AG04450 (cell line): ENCODE results near the gene NEDD4L. TPM values are rescaled to one million over a fixed set of nuclear protein-coding genes. Genes with fewer than 3 reads are reported as not detected.

Source experiments
- CTCF ChIA-PET: fragments of 300-600, 350-600 bp; formaldehyde crosslinking; extraction: SDS; loops from one replicate; lab custom pipeline; 2022; ENCODE audit warnings: antibody characterized with exemption, inconsistent platforms; lab: Charles Lee
- POLR2A ChIA-PET: fragments of 350-600 bp; formaldehyde crosslinking; extraction: SDS; loops from one replicate; lab custom pipeline; 2021; ENCODE audit warnings: antibody characterized with exemption, inconsistent platforms; lab: Yijun Ruan, JAX
- DNase-seq: peaks from one replicate; pipeline ENCODE4 v3.0.0-alpha.2; 2011; ENCODE audit warnings: low read depth, low spot score
- H3K27ac ChIP-seq: one replicate; pipeline ENCODE4 v1.5.1; 2012; ENCODE audit warnings: low read depth, low read length, control low read depth
- H3K27me3 ChIP-seq: one replicate; pipeline ENCODE4 v1.6.0; 2012; ENCODE audit warnings: low read length; ENCODE audit not compliant: control insufficient read depth, insufficient read depth
- H3K4me3 ChIP-seq: 2 replicates; pipeline ENCODE4 v1.5.1; 2011; ENCODE audit warnings: mild to moderate bottlenecking, low read depth, low read length, control low read depth
- H3K9me3 ChIP-seq: 2 replicates; pipeline ENCODE4 v1.5.1; 2012; ENCODE audit warnings: low read length; ENCODE audit not compliant: control insufficient read depth, insufficient read depth
- polyA plus RNA-seq: library from polyadenylated mRNA; depleted of rRNA; stranded (reverse); fragments of >200 nt; gene quantifications from 2 replicates; pipeline ENCODE4 v1.2.3, GENCODE V29; 2011
- TF ChIP-seq, protein P1 (sequence below): IDR thresholded peaks from 2 replicates; pipeline ENCODE4 v1.5.1; 2011; ENCODE audit warnings: low read depth, low read length, control low read depth, inconsistent platforms

The NEDD4L gene
- polyA plus RNA-seq, 1 experiment = 15.0 TPM

DNA sequence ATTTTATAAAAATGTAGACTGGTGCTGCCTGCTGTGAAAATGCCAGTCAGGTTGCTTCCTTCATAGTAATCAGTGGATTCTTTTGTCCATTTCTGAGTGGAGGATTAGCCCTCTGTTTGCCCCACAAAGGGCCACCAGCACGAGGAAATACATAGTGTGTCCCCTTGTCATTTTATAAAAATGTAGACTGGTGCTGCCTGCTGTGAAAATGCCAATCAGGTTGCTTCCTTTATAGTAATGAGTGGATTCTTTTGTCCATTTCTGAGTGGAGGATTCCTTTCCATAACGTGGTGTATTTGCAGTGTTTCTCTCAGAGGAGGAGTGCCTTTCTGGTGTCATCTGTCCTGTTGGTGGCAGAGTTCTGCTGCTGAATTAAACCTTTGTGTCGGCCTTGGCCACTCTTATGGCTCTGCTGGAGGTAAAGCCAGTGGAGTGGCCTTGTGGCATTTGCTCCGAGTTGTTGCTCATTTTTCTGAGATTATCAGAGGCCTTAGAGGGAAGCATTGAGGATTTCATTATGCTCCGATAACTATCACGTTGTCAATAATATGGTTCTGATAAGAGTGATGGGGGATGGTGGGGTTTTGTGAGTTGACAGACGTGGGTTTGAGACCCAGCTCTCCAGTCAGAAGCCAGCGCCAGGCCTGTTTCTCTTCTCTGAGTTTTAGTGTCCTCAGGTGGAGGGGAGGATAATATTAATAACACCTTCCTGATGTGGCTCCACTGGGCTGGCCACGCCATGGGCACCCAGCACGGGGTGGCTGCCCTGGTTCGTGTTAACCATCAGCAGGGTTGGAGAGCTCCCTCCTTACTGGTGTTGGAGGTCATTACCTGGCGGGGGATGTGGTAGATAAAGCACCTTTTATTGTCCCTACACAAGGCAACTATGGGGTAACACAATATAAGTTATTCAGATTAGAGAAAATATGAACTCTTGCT, 96.6 kb downstream of the NEDD4L start:
- POLR2A ChIA-PET = no interaction called here
- TF ChIP-seq, protein P1, sequence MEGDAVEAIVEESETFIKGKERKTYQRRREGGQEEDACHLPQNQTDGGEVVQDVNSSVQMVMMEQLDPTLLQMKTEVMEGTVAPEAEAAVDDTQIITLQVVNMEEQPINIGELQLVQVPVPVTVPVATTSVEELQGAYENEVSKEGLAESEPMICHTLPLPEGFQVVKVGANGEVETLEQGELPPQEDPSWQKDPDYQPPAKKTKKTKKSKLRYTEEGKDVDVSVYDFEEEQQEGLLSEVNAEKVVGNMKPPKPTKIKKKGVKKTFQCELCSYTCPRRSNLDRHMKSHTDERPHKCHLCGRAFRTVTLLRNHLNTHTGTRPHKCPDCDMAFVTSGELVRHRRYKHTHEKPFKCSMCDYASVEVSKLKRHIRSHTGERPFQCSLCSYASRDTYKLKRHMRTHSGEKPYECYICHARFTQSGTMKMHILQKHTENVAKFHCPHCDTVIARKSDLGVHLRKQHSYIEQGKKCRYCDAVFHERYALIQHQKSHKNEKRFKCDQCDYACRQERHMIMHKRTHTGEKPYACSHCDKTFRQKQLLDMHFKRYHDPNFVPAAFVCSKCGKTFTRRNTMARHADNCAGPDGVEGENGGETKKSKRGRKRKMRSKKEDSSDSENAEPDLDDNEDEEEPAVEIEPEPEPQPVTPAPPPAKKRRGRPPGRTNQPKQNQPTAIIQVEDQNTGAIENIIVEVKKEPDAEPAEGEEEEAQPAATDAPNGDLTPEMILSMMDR = no peak
- peaks cover 3% of the 10 kb centered on the region; the same call in 1 of the 2 replicates for H3K9me3 ChIP-seq
- H3K27me3 ChIP-seq = no peaks in the 10 kb centered on the region
- no peak for DNase-seq
- H3K27ac ChIP-seq = no peak overlapping the region
- no peak overlapping the region for H3K4me3 ChIP-seq
- CTCF ChIA-PET = no interaction called here

DNA sequence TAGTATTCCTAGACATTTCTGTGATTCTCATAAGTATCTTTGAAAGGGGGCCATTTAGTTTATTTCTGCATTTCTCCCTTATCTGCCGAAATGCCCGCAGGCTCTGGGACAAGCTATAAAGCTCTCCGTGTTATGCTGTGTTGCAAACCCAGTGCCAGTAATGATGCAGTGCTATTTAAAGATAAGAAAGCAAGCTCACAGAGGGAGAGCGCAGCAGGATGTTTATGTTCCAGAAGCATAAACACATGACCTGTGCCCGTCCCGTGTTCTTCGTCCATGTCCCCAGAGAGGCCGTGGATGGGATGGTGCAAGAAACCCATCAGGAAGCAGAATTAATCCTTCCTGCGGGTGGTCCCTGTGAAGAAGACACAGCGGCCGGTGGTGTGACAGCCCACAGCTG, 99.4 kb downstream of the NEDD4L start:
- Histone ChIP-seq H3K27me3 (peaks cover 3% of the 10 kb centered on the region), H3K27ac (no peak overlapping the region), H3K9me3 (peaks cover 3% of the 10 kb centered on the region; the same call in 1 of the 2 replicates), H3K4me3 (peak overlapping the region; percentile 17; the same call in 1 of the 2 replicates)
- DNase-seq = peak; percentile 37
- POLR2A ChIA-PET = interaction anchor here (0.8 to 0.9 kb wide), 2 partner anchors 8 to 10 kb away, joined by 3 to 4 read pairs; no protein-coding TSS in a partner anchor
- TF ChIP-seq, protein P1 = no peak
- CTCF ChIA-PET = interaction anchor here (0.7 to 2.7 kb wide), 5 partner anchors 22 to 499 kb away, joined by 3 to 11 read pairs (median 3); partner anchors contain the start of gene NEDD4L

DNA sequence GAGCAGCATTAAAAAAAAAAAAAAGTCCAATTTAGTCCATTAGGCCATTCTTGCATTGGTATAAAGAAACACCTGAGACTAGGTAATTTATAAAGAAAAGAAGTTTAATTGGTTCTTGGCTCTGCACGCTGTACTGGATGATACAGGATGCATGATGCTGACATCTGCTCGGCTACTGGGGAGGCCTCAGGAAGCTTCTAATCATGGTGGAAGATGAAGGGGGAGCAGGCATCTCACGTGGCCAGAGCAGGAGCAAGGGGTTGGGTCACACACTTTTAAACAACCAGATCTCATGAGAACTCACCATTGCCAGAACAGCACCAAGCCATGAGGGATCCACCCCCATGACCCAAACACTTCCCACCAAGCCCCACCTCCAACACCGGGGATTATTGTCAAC, 100.1 kb downstream of the NEDD4L start:
- Histone ChIP-seq H3K9me3 (peaks cover 3% of the 10 kb centered on the region; the same call in 1 of the 2 replicates), H3K27ac (no peak overlapping the region), H3K27me3 (peaks cover 3% of the 10 kb centered on the region), H3K4me3 (no peak overlapping the region)
- DNase-seq = no peak
- TF ChIP-seq, protein P1 = no peak
- CTCF ChIA-PET = interaction anchor here (0.7 to 2.7 kb wide), 3 partner anchors 37 to 500 kb away, joined by 3 to 11 read pairs (median 3); no protein-coding TSS in a partner anchor
- POLR2A ChIA-PET = interaction anchor here (0.9 kb wide), 1 partner anchor 9 kb away, joined by 3 read pairs; no protein-coding TSS in a partner anchor

DNA sequence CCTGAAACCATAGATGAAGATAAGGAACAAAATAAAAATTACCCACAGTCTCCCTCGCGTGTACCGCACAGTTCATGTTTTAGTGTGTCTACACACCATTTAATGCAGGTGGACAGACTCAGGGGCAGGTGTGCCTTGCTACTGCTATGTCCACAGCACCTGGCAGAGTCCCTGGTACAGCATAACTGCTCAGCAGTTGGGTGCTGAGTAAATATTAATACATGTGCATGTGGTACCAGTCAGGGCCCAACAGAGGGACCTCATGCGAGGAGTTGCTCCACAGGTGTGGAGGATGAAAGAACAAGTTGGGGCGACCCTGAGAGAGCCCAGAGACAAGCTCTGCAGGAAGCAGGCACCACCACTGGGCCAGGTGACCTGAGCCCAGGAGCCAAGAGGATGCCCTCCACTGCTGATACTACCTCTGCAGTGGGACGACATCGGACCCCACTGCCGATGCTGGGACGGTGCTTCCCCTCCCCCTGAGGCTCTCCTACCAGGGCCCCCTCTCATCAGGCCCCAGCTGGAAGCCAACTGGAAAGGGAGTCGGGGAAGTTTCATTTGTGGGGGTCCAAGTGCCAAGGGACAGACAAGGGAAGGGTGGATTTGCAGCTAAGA, 100.8 kb downstream of the NEDD4L start:
- CTCF ChIA-PET = interaction anchor here (3.2 kb wide), 1 partner anchor 9 kb away, joined by 14 read pairs; no protein-coding TSS in a partner anchor

More for the DNA sequence above, 100.8 kb downstream of the NEDD4L start:
- Histone ChIP-seq H3K27me3 (peaks cover 3% of the 10 kb centered on the region), H3K9me3 (peaks cover 3% of the 10 kb centered on the region; the same call in 1 of the 2 replicates), H3K27ac (no peak overlapping the region), H3K4me3 (no peak overlapping the region)
- no peak for DNase-seq
- POLR2A ChIA-PET = no interaction called here
- TF ChIP-seq, protein P1 = no peak
